Testis (tissue), 2 donors: ENCODE data around the gene DNAH6.

Source experiments
- POLR2A ChIP-seq: fragments of 450-650 bp; IDR thresholded peaks from one replicate; pipeline ENCODE4 v1.6.1; 2017; ENCODE audit warnings: antibody characterized with exemption, mild to moderate bottlenecking, moderate library complexity
- TF ChIP-seq, protein P1 (sequence below), 3 experiments: fragments of 450-650 bp in 2 of 3; fragments of 200-600 bp in 1 of 3; sonication (generic) in 1 of 3; IDR thresholded peaks; one replicate each; pipeline ENCODE4 v1.5.1; 2016 to 2019; ENCODE audit warnings: antibody characterized with exemption in 3 of 3, mild to moderate bottlenecking in 2 of 3, moderate library complexity in 1 of 3

DNA sequence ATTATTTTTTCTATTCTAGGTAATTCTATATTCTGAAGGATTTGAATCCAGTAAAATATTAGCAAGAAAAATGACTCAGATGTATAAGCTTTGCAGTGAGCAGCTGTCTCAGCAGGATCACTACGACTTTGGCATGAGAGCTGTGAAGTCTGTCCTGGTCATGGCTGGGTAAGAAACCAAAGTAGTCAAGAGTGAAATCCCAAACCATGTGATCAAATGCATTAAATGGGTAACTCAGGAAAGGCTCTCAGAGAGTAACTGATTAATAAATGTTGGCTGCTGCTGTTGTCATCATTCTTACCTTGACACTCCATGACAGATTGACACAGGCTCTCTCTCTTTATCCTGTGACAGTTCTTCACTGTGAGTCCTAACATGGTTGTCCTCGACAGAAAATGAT, 124.1 kb downstream of the DNAH6 start:
- TF ChIP-seq, protein P1, sequence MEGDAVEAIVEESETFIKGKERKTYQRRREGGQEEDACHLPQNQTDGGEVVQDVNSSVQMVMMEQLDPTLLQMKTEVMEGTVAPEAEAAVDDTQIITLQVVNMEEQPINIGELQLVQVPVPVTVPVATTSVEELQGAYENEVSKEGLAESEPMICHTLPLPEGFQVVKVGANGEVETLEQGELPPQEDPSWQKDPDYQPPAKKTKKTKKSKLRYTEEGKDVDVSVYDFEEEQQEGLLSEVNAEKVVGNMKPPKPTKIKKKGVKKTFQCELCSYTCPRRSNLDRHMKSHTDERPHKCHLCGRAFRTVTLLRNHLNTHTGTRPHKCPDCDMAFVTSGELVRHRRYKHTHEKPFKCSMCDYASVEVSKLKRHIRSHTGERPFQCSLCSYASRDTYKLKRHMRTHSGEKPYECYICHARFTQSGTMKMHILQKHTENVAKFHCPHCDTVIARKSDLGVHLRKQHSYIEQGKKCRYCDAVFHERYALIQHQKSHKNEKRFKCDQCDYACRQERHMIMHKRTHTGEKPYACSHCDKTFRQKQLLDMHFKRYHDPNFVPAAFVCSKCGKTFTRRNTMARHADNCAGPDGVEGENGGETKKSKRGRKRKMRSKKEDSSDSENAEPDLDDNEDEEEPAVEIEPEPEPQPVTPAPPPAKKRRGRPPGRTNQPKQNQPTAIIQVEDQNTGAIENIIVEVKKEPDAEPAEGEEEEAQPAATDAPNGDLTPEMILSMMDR (IDR thresholded peaks at IDR 0.05): no peak
- TF ChIP-seq POLR2A: no peak
